Thoracic aorta (tissue), 2 donors: ENCODE data around the gene TFDP1. TPM values are rescaled to one million over a fixed set of nuclear protein-coding genes. Genes with fewer than 3 reads are reported as not detected.
"Not testable (repeated sequence)": the region's sequence is repeated elsewhere in the genome, so short reads cannot be mapped to it uniquely, and the experiment has no call there.

Experiments used
- ATAC-seq: fragments of 150-250 bp; one replicate; pipeline ENCODE4 v1.8.0; 2017; ENCODE audit warnings: low read depth; ENCODE audit not compliant: insufficient number of reproducible peaks, low FRiP score
- DNase-seq: peaks from one replicate; pipeline ENCODE4 v3.0.0-alpha.2; 2020; ENCODE audit warnings: low spot score
- H3K27ac ChIP-seq, 2 donors: fragments of 200-600 bp; sonication (generic); 1 replicate in 1 of 2; 2 replicates in 1 of 2; pipeline ENCODE4 v1.5.1; 2016; ENCODE audit warnings: mild to moderate bottlenecking in 2 of 2, moderate library complexity in 2 of 2
- H3K27me3 ChIP-seq: fragments of 200-600 bp; sonication (generic); replicated peaks from 2 replicates; pipeline ENCODE4 v1.6.0; 2016; ENCODE audit warnings: mild to moderate bottlenecking; ENCODE audit not compliant: insufficient read depth
- H3K36me3 ChIP-seq: fragments of 200-600 bp; sonication (generic); one replicate; pipeline ENCODE4 v1.5.1; 2016
- H3K4me1 ChIP-seq, 2 donors: fragments of 200-600 bp; sonication (generic); 1 replicate in 1 of 2; 2 replicates in 1 of 2; pipeline versions ENCODE4 v1.5.1 to v1.6.0; 2016; ENCODE audit warnings: low read depth in 2 of 2, mild to moderate bottlenecking in 1 of 2; ENCODE audit not compliant: control insufficient read depth in 1 of 2
- H3K4me3 ChIP-seq: fragments of 200-600 bp; sonication (generic); 2 replicates; pipeline ENCODE4 v1.5.1; 2016; ENCODE audit warnings: mild to moderate bottlenecking
- H3K9me3 ChIP-seq: fragments of 200-600 bp; sonication (generic); 2 replicates; pipeline ENCODE4 v1.5.1; 2016
- total RNA-seq, 2 donors: library from RNA; depleted of rRNA; stranded (reverse); fragments of >200 nt; gene quantifications; one replicate each; pipeline versions ENCODE4 v1.1.0 to v1.2.3, GENCODE V29; 2016
- TF ChIP-seq, protein P1 (sequence below): fragments of 200-600 bp; sonication (generic); IDR thresholded peaks from one replicate; pipeline ENCODE4 v1.5.1; 2019; ENCODE audit warnings: antibody characterized with exemption

TFDP1 gene
- total RNA-seq, 2 donors from 2014 or later: 39.3 to 49.3 TPM

DNA sequence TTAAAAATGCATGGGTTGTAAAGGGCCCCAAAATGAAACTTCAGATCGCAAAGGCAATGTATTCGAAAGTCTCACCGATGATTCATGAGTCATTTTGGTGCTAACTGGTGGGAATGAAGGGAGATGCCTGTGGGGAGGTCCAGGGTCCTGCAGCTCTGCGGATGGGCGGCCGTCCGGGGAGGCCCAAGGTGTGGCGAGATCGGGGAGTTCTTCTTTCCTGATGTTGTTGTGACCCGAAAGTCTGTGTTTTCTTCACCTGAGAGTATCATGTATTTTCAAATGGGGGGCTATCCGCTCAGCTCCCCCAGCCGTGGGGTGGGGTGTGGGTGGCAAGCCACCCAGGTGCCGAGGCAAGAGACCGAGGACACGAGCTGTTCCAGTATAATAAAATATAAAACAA, 36.5 kb downstream of the TFDP1 start:
- Histone ChIP-seq H3K36me3 (no peaks in the 10 kb centered on the region), H3K4me1 (peaks cover 0 to 2% of the 10 kb centered on the region in 2 donors), H3K9me3 (no peaks in the 10 kb centered on the region), H3K27me3 (no peaks in the 10 kb centered on the region), H3K4me3 (no peak overlapping the region), H3K27ac (no peak overlapping the region)
- TF ChIP-seq, protein P1, sequence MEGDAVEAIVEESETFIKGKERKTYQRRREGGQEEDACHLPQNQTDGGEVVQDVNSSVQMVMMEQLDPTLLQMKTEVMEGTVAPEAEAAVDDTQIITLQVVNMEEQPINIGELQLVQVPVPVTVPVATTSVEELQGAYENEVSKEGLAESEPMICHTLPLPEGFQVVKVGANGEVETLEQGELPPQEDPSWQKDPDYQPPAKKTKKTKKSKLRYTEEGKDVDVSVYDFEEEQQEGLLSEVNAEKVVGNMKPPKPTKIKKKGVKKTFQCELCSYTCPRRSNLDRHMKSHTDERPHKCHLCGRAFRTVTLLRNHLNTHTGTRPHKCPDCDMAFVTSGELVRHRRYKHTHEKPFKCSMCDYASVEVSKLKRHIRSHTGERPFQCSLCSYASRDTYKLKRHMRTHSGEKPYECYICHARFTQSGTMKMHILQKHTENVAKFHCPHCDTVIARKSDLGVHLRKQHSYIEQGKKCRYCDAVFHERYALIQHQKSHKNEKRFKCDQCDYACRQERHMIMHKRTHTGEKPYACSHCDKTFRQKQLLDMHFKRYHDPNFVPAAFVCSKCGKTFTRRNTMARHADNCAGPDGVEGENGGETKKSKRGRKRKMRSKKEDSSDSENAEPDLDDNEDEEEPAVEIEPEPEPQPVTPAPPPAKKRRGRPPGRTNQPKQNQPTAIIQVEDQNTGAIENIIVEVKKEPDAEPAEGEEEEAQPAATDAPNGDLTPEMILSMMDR: no peak
- no peak for ATAC-seq
- DNase-seq: no peak

DNA sequence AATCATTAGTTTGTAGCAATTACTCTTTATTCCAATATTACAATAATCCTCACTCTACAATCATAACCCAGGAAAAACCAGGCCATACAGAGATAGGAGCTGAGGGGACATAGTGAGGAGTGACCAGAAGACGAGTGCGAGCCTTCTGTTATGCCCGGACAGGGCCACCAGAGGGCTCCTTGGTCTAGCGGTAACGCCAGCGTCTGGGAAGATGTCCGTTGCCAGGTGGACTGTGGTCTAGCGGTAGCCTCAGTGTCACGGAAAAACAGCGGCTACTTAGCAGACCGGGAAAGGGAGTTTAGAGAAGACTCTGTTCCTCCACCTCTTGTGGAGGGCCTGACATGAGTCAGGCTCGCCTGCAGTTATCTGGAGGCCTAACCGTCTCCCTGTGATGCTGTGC, 36.9 kb downstream of the TFDP1 start:
- not testable (repeated sequence) for H3K27ac ChIP-seq, H3K4me1 ChIP-seq, H3K9me3 ChIP-seq, H3K36me3 ChIP-seq, H3K4me3 ChIP-seq, DNase-seq, ATAC-seq, H3K27me3 ChIP-seq
- TF ChIP-seq, protein P1: peak; percentile 33

DNA sequence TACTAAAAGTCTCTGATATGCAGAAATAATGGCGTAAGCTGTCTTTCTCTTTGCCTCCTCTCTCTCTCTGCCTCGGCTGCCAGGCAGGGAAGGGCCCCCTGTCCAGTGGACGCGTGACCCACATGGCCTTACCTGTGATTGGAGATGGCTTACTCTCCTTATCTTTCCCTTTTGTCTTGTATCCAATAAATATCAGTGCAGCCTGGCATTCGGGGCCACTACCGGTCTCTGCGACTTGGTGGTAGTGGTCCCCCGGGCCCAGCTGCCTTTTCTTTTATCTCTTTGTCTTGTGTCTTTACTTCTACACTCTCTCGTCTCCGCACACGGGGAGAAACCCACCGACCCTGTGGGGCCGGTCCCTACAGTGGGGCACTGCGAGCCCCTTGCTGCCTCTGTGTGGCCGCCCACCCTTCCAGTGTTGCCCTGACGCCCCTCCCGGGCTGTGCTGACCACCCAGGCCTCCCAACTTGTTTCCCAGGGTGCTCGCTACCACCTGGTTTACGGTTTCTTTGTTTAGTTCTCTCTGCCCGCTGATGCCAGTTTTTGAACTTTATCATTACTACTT, 37.5 kb downstream of the TFDP1 start:
- H3K27me3 ChIP-seq, DNase-seq, H3K9me3 ChIP-seq, H3K4me1 ChIP-seq, H3K4me3 ChIP-seq, ATAC-seq, H3K36me3 ChIP-seq, H3K27ac ChIP-seq: not testable (repeated sequence)

DNA sequence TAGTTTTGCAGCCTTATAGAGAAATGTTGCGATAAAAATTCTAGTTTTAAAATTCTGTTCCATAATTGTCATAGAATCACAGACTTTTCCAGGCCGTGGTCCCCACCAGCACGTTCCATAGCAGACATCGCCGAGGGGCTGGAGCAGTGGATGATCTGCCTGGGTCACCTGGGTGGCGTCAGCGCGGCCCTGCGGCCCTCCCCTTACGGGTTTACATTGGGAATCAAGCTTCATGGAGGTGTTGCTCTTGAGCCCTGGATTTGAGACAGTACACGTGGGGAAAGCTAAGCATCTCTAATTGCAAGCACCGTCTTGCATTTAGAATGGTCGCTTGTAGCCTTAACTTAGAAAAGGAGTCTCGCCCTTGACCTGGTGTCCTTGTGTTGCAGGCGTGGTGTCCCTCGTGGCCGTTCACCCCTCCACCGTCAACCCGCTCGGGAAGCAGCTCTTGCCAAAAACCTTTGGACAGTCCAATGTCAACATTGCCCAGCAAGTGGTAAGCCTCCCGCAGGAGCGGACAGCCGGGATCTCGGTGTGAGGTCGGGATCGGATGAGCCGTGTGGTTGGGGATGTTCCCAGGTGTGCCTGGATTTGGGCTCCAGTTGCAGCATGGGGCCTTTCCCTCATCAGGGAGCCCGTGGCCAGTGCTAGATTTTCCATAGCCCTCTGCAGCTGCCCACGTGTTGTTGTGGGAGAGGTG, 38.4 kb downstream of the TFDP1 start:
- H3K4me1 ChIP-seq: peaks cover 0 to 4% of the 10 kb centered on the region in 2 donors
- H3K4me3 ChIP-seq: no peak overlapping the region
- H3K9me3 ChIP-seq: no peaks in the 10 kb centered on the region
- TF ChIP-seq, protein P1: no peak
- H3K27me3 ChIP-seq: no peaks in the 10 kb centered on the region
- no peak overlapping the region for H3K27ac ChIP-seq
- H3K36me3 ChIP-seq: no peaks in the 10 kb centered on the region
- DNase-seq: no peak
- no peak for ATAC-seq

DNA sequence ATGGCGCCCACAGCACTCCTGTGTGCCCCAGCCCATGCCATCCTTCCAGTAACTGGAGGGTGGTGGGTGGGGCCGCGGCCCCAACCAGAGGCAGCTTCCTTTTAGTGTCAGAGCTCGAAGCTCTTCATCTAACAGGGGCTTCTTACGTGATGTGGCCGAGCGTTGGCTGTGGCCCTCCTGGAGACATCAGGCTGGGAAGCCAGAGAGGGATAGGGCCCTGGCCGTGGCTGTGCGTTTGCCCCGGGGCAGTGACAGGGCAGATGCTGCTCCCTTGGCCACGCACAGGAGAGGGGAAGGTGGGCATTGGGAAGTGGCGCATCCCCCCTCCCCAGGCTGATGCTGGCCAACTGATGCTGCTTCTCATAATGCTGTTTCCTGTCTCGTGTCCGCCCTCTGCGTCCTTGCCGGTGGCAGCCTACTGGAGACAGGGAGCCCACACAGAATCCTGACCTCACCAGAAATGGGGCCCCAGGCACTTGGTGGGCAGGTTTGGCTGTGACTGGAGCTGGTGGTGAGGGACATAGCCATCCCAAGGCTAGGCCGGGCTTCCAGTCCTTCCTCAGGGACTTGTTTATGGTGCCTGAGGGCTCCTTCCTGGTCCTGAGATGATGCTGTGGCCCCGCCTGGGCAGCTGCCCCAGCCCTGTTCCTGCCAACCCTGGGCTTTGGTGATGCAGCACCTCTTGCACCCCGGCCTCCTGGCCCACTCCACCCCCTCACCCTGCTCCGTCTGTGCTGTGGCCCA, 39.1 kb downstream of the TFDP1 start:
- no peak for DNase-seq
- ATAC-seq: no peak

More for the DNA sequence above, 39.1 kb downstream of the TFDP1 start:
- H3K4me3 ChIP-seq: no peak overlapping the region
- no peaks in the 10 kb centered on the region for H3K9me3 ChIP-seq
- H3K27me3 ChIP-seq: no peaks in the 10 kb centered on the region
- H3K4me1 ChIP-seq: peaks cover 0 to 4% of the 10 kb centered on the region in 2 donors
- H3K36me3 ChIP-seq: no peaks in the 10 kb centered on the region
- H3K27ac ChIP-seq: no peak overlapping the region
- TF ChIP-seq, protein P1: no peak
